GM23248 (cell line): ENCODE data around the gene NFAT5. TPM values are rescaled to one million over a fixed set of nuclear protein-coding genes. Genes with fewer than 3 reads are reported as not detected.
A peak's percentile ranks its signal among the peaks of the same experiment; 100 is the strongest.

Experiments used
- DNase-seq: peaks from one replicate; pipeline ENCODE4 v3.0.0-alpha.2; 2015
- H2AFZ ChIP-seq: fragments of 200-600 bp; sonication (generic); 2 replicates; pipeline ENCODE4 v1.6.1; 2016; ENCODE audit warnings: antibody characterized with exemption
- H3F3A ChIP-seq: fragments of 200-600 bp; sonication (generic); 2 replicates; pipeline ENCODE4 v1.6.1; 2016; ENCODE audit warnings: mild to moderate bottlenecking, antibody characterized with exemption, mixed run types; ENCODE audit not compliant: insufficient read depth
- H3K27ac ChIP-seq: fragments of 200-600 bp; sonication (generic); 2 replicates; pipeline ENCODE4 v1.5.1; 2016; ENCODE audit warnings: mild to moderate bottlenecking
- H3K27me3 ChIP-seq: fragments of 200-600 bp; sonication (generic); replicated peaks from 2 replicates; pipeline ENCODE4 v1.6.1; 2016; ENCODE audit warnings: mild to moderate bottlenecking; ENCODE audit not compliant: insufficient read depth
- H3K36me3 ChIP-seq: fragments of 200-600 bp; sonication (generic); 2 replicates; pipeline ENCODE4 v1.6.1; 2016; ENCODE audit warnings: low read depth, mild to moderate bottlenecking
- H3K4me1 ChIP-seq: fragments of 200-600 bp; sonication (generic); 2 replicates; pipeline ENCODE4 v1.6.1; 2016; ENCODE audit warnings: mild to moderate bottlenecking; ENCODE audit not compliant: insufficient read depth
- H3K4me2 ChIP-seq: fragments of 200-600 bp; sonication (generic); one replicate; pipeline ENCODE4 v1.6.1; 2016; ENCODE audit warnings: mild to moderate bottlenecking; ENCODE audit not compliant: unreplicated experiment
- H3K4me3 ChIP-seq: fragments of 200-600 bp; sonication (generic); 2 replicates; pipeline ENCODE4 v1.5.1; 2016; ENCODE audit warnings: mild to moderate bottlenecking
- H3K79me2 ChIP-seq: fragments of 200-600 bp; sonication (generic); 2 replicates; pipeline ENCODE4 v1.6.1; 2016; ENCODE audit warnings: mild to moderate bottlenecking; ENCODE audit not compliant: insufficient read depth
- H3K9ac ChIP-seq: fragments of 200-600 bp; sonication (generic); 2 replicates; pipeline ENCODE4 v1.6.1; 2016; ENCODE audit warnings: mild to moderate bottlenecking
- H3K9me2 ChIP-seq: fragments of 200-600 bp; sonication (generic); 2 replicates; pipeline ENCODE4 v1.6.1; 2016; ENCODE audit warnings: mixed run types, mild to moderate bottlenecking, moderate library complexity; ENCODE audit not compliant: insufficient read depth
- H3K9me3 ChIP-seq: fragments of 200-600 bp; sonication (generic); one replicate; pipeline ENCODE4 v1.6.1; 2017; ENCODE audit warnings: low read depth
- H4K20me1 ChIP-seq: fragments of 200-600 bp; sonication (generic); 2 replicates; pipeline ENCODE4 v1.6.0; 2016; ENCODE audit not compliant: insufficient read depth
- EZH2 ChIP-seq: fragments of 200-600 bp; sonication (generic); IDR thresholded peaks from 2 replicates; pipeline ENCODE4 v1.6.1; 2018; ENCODE audit warnings: antibody characterized with exemption, mild to moderate bottlenecking; ENCODE audit not compliant: insufficient read depth, poor library complexity, severe bottlenecking
- EZH2phosphoT487 ChIP-seq: fragments of 200-600 bp; sonication (generic); IDR thresholded peaks from 2 replicates; pipeline ENCODE4 v1.6.1; 2018; ENCODE audit warnings: antibody characterized with exemption, moderate library complexity, mild to moderate bottlenecking, low read depth; ENCODE audit not compliant: insufficient read depth
- WGBS, 2 experiments: methylation state at CpG; one replicate each; pipeline ENCODE4 v1.1.6; 2015 to 2017; ENCODE audit warnings: low lambda C conversion rate in 2 of 2, low coverage in 1 of 2; ENCODE audit errors: missing lambda C conversion rate in 2 of 2; 5-methylcytosine and 5-hydroxymethylcytosine counted together
- in situ Hi-C: fragments of 300-500 bp; cut with MboI; formaldehyde crosslinking; loops from 2 replicates; pipeline ENCODE4 v1.15.0; 2020
- microRNA counts: library from miRNA; unstranded; fragments of <30 nt; microRNA quantifications from one replicate; lab custom pipeline; 2016
- microRNA-seq: library from miRNA; unstranded; fragments of <30 nt; microRNA quantifications from one replicate; pipeline ENCODE4, GENCODE V29; 2016; ENCODE audit warnings: borderline number of aligned reads
- polyA plus RNA-seq: library from polyadenylated mRNA; unstranded; fragments of >200 nt; fragmentation: Nextera tagmentation; extraction: Ambion mirVana; gene quantifications from 2 replicates; pipeline ENCODE4 v1.2.1, GENCODE V29; 2016
- small RNA-seq: library from RNA; depleted of rRNA; stranded (forward); fragments of <200 nt; gene quantifications from one replicate; pipeline ENCODE3, GENCODE V24; 2014; ENCODE audit warnings: low read depth, low replicate concordance
- total RNA-seq: library from RNA; depleted of rRNA; stranded (reverse); fragments of >200 nt; shearing (Covaris generic); gene quantifications from 2 replicates; pipeline ENCODE4 v1.2.3, GENCODE V29; 2014; rRNA removed

NFAT5 gene
- total and polyA plus RNA-seq, 2 experiments from 2014 or later, result 8.0 to 9.8 TPM

GRCh38 chr16:69747115-69747514 lies 181.3 kb downstream of the NFAT5 start:
- Histone ChIP-seq H3F3A (peaks cover 10% of the 10 kb centered on the region; the same call in 1 of the 2 replicates), H3K79me2 (peaks cover 62% of the 10 kb centered on the region), H3K4me2 (no peak overlapping the region), H4K20me1 (no peaks in the 10 kb centered on the region), H3K9me3 (no peaks in the 10 kb centered on the region), H3K27ac (no peak overlapping the region), H3K9me2 (no peaks in the 10 kb centered on the region), H3K9ac (no peak overlapping the region), H2AFZ (no peak overlapping the region), H3K4me1 (no peaks in the 10 kb centered on the region), H3K27me3 (no peaks in the 10 kb centered on the region), H3K4me3 (no peak overlapping the region), H3K36me3 (peaks cover 62% of the 10 kb centered on the region)
- DNase-seq, result no peak
- TF ChIP-seq EZH2phosphoT487 (no peak), EZH2 (no peak)
- in situ Hi-C loops, result no loop called here
- WGBS, 2 experiments, result 100% methylated on average over 5 to 8 of the region's 8 CpGs

- H3K4me2 ChIP-seq, result no peak overlapping the region
- H3K36me3 ChIP-seq, result peaks cover 48% of the 10 kb centered on the region
- H3K4me3 ChIP-seq, result no peak overlapping the region
- WGBS, 2 experiments, result 89% methylated on average over 20 of the region's 20 CpGs
- H4K20me1 ChIP-seq, result no peaks in the 10 kb centered on the region
- peaks cover 75% of the 10 kb centered on the region for H3K79me2 ChIP-seq
- no peak for DNase-seq
- H3K9me2 ChIP-seq, result no peaks in the 10 kb centered on the region
- H3K4me1 ChIP-seq, result 0 out of 2 replicates have a peak, but pooled peaks cover 8% of the 10 kb centered on the region
- H3K27ac ChIP-seq, result no peak overlapping the region
- H3K9me3 ChIP-seq, result no peaks in the 10 kb centered on the region
- TF ChIP-seq EZH2phosphoT487 (no peak), EZH2 (no peak)
- no peak overlapping the region for H3K9ac ChIP-seq
- H3F3A ChIP-seq, result peaks cover under 1% of the 10 kb centered on the region; the same call in 1 of the 2 replicates
- H3K27me3 ChIP-seq, result no peaks in the 10 kb centered on the region
- in situ Hi-C loops, result no loop called here
- no peak overlapping the region for H2AFZ ChIP-seq
These were observed 183.1 kb downstream of the NFAT5 start for GRCh38 chr16:69748694-69749345.

GRCh38 chr16:69754143-69754468 lies 188.3 kb downstream of the NFAT5 start:
- 2 to 11% methylated on average over 4 of the region's 4 CpGs for WGBS, 2 experiments
- Histone ChIP-seq H3F3A (no peaks in the 10 kb centered on the region), H3K4me1 (0 out of 2 replicates have a peak, but pooled peaks cover 8% of the 10 kb centered on the region), H3K4me2 (peak overlapping the region; percentile 87), H3K36me3 (peaks cover 25% of the 10 kb centered on the region; the same call in 1 of the 2 replicates), H4K20me1 (no peaks in the 10 kb centered on the region), H3K9me2 (no peaks in the 10 kb centered on the region), H3K9ac (peak overlapping the region; percentile 87), H3K9me3 (no peaks in the 10 kb centered on the region), H3K27ac (peak overlapping the region; percentile 48), H3K4me3 (peak overlapping the region; percentile 96), H3K27me3 (no peaks in the 10 kb centered on the region), H3K79me2 (peaks cover 57% of the 10 kb centered on the region), H2AFZ (peak overlapping the region; percentile 85)
- in situ Hi-C loops, result no loop called here
- DNase-seq, result no peak
- no peak for TF ChIP-seq EZH2
- no peak for TF ChIP-seq EZH2phosphoT487

MicroRNA genes within 50 kb of the gene (microRNA counts, 767-probe panel; counts per million panel counts)
- 447 counts per million, percentile 86 among the panel's probes with 10 or more counts for microRNA hsa-miR-1538 (lab: Ali Mortazavi, UCI)

Small RNA genes lying within 50 kb of the gene (microRNA-seq; reads per million reads assigned to microRNA genes)
- 3.1 reads per million for gene MIR1538

Small RNA genes lying within 50 kb of the gene (small RNA-seq; reads per million reads assigned to genes)
- not detected for gene MIR1538

Other genes starting within 250 kb of the NFAT5 start
- 12.3 and 21.5 TPM in 2 replicates for gene PDF, start 235.4 kb upstream of the NFAT5 start, total RNA-seq
- gene PDF, start 235.4 kb upstream of the NFAT5 start, polyA plus RNA-seq, result 18.0 and 20.9 TPM in 2 replicates
- 52.4 and 65.9 TPM in 2 replicates for gene COG8, start 226.4 kb upstream of the NFAT5 start, total RNA-seq
- 28.9 and 29.1 TPM in 2 replicates for gene COG8, start 226.4 kb upstream of the NFAT5 start, polyA plus RNA-seq
- 16.3 and 24.2 TPM in 2 replicates for gene NIP7, start 226.2 kb upstream of the NFAT5 start, total RNA-seq
- 35.1 and 35.6 TPM in 2 replicates for gene NIP7, start 226.2 kb upstream of the NFAT5 start, polyA plus RNA-seq
- gene TMED6, start 214.2 kb upstream of the NFAT5 start, total RNA-seq, result not detected in 2 replicates
- 0.30 and 0.46 TPM in 2 replicates for gene TMED6, start 214.2 kb upstream of the NFAT5 start, polyA plus RNA-seq
- gene TERF2, start 180.0 kb upstream of the NFAT5 start, total RNA-seq, result 11.9 and 22.5 TPM in 2 replicates
- gene TERF2, start 180.0 kb upstream of the NFAT5 start, polyA plus RNA-seq, result 10.5 and 11.6 TPM in 2 replicates
- 47.1 and 60.8 TPM in 2 replicates for gene CYB5B, start 141.3 kb upstream of the NFAT5 start, total RNA-seq
- 115 and 123 TPM in 2 replicates for gene CYB5B, start 141.3 kb upstream of the NFAT5 start, polyA plus RNA-seq
- 332 and 431 TPM in 2 replicates for gene NQO1, start 160.6 kb downstream of the NFAT5 start, total RNA-seq
- 501 and 507 TPM in 2 replicates for gene NQO1, start 160.6 kb downstream of the NFAT5 start, polyA plus RNA-seq
- gene NOB1, start 189.0 kb downstream of the NFAT5 start, total RNA-seq, result 20.4 and 24.8 TPM in 2 replicates
- 44.5 and 46.2 TPM in 2 replicates for gene NOB1, start 189.0 kb downstream of the NFAT5 start, polyA plus RNA-seq
- gene WWP2, start 196.4 kb downstream of the NFAT5 start, total RNA-seq, result 15.8 and 19.0 TPM in 2 replicates
- 18.4 and 18.5 TPM in 2 replicates for gene WWP2, start 196.4 kb downstream of the NFAT5 start, polyA plus RNA-seq